Measurements from ENCODE around the gene PCDHB4.
"Not testable (repeated sequence)": the region's sequence is repeated elsewhere in the genome, so short reads cannot be mapped to it uniquely, and the experiment has no call there.

Gene PCDHB4

DNA sequence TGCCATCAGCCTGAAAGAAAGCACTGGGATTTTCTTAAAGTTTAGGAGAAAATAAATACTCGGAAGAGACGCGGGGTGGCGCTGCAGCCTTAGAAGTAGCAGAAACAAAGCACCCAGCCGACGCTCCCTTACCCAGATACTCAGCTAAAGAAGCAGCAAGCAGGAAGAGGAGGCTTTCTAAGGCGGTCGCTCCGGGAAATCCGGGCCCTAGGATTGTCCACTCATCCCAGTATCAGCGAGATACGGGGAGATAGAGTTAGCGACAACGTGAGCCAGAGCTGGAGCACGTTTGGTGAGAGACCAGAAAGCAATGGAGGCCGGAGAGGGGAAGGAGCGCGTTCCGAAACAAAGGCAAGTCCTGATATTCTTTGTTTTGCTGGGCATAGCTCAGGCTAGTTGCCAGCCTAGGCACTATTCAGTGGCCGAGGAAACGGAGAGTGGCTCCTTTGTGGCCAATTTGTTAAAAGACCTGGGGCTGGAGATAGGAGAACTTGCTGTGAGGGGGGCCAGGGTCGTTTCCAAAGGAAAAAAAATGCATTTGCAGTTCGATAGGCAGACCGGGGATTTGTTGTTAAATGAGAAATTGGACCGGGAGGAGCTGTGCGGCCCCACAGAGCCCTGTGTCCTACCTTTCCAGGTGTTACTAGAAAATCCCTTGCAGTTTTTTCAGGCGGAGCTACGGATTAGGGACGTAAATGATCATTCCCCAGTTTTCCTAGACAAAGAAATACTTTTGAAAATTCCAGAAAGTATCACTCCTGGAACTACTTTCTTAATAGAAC lies 26.9 kb upstream of the PCDHB4 start, which contains the start of gene PCDHB2:
PCDHB2 (plus strand) TSS at position 135 of the 782 bp plus-strand sequence; CDS start at position 311, 176 bp downstream.
- peaks cover 3% of the 10 kb centered on the region for H3K27me3 ChIP-seq (ENCODE audit: control insufficient read depth, insufficient read depth, low read length)

DNA sequence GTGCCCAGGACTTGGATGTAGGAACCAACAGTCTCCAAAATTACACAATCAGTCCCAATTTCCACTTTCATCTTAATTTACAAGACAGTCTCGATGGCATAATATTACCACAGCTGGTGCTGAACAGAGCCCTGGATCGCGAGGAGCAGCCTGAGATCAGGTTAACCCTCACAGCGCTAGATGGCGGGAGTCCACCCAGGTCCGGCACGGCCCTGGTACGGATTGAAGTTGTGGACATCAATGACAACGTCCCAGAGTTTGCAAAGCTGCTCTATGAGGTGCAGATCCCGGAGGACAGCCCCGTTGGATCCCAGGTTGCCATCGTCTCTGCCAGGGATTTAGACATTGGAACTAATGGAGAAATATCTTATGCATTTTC lies 26.4 kb upstream of the PCDHB4 start:
- H3K79me2 ChIP-seq = no peaks in the 10 kb centered on the region
- no peaks in the 10 kb centered on the region for H3K9me3 ChIP-seq (ENCODE audit: control insufficient read depth, low read length)
- H2AFZ ChIP-seq = no peak overlapping the region
- peaks cover 3% of the 10 kb centered on the region for H3K27me3 ChIP-seq (ENCODE audit: control insufficient read depth, insufficient read depth, low read length)
- no peaks in the 10 kb centered on the region for H3K4me1 ChIP-seq
- H3K36me3 ChIP-seq (ENCODE audit: control insufficient read depth, insufficient read depth, low read length) = no peaks in the 10 kb centered on the region
- H3K4me3 ChIP-seq (ENCODE audit: low read depth, low read length) = no peak overlapping the region
- TF ChIP-seq, protein P1, sequence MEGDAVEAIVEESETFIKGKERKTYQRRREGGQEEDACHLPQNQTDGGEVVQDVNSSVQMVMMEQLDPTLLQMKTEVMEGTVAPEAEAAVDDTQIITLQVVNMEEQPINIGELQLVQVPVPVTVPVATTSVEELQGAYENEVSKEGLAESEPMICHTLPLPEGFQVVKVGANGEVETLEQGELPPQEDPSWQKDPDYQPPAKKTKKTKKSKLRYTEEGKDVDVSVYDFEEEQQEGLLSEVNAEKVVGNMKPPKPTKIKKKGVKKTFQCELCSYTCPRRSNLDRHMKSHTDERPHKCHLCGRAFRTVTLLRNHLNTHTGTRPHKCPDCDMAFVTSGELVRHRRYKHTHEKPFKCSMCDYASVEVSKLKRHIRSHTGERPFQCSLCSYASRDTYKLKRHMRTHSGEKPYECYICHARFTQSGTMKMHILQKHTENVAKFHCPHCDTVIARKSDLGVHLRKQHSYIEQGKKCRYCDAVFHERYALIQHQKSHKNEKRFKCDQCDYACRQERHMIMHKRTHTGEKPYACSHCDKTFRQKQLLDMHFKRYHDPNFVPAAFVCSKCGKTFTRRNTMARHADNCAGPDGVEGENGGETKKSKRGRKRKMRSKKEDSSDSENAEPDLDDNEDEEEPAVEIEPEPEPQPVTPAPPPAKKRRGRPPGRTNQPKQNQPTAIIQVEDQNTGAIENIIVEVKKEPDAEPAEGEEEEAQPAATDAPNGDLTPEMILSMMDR (IDR thresholded peaks at IDR 0.05) = no peak
- no peak overlapping the region for H3K27ac ChIP-seq
- H3K9ac ChIP-seq = no peak overlapping the region
- no peak overlapping the region for H3K4me2 ChIP-seq (ENCODE audit: low read length)

More for the DNA sequence above, 26.9 kb upstream of the PCDHB4 start, which contains the start of gene PCDHB2:
- Histone ChIP-seq H3K9me3 (ENCODE audit: control insufficient read depth, low read length) (no peaks in the 10 kb centered on the region), H3K4me1 (no peaks in the 10 kb centered on the region), H3K4me3 (ENCODE audit: low read depth, low read length) (no peak within 1 kb of the TSS), H3K79me2 (no peaks in the 10 kb centered on the region), H3K27ac (no peak within 1 kb of the TSS), H3K36me3 (ENCODE audit: control insufficient read depth, insufficient read depth, low read length) (no peaks in the 10 kb centered on the region), H3K4me2 (ENCODE audit: low read length) (no peak within 1 kb of the TSS), H2AFZ (no peak within 1 kb of the TSS), H3K9ac (no peak within 1 kb of the TSS)
- TF ChIP-seq, protein P1 (IDR thresholded peaks at IDR 0.05) = no peak

DNA sequence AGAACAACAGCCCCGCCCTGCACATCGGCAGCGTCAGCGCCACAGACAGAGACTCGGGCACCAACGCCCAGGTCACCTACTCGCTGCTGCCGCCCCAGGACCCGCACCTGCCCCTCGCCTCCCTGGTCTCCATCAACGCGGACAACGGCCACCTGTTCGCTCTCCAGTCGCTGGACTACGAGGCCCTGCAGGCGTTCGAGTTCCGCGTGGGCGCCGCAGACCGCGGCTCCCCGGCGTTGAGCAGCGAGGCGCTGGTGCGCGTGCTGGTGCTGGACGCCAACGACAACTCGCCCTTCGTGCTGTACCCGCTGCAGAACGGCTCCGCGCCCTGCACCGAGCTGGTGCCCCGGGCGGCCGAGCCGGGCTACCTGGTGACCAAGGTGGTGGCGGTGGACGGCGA lies 25.4 kb upstream of the PCDHB4 start:
- H3K27me3 ChIP-seq (ENCODE audit: control insufficient read depth, insufficient read depth, low read length); H3K9me3 ChIP-seq (ENCODE audit: control insufficient read depth, low read length); H2AFZ ChIP-seq; H3K27ac ChIP-seq; H3K4me2 ChIP-seq (ENCODE audit: low read length); H3K4me3 ChIP-seq (ENCODE audit: low read depth, low read length); H3K79me2 ChIP-seq; H3K9ac ChIP-seq; H3K36me3 ChIP-seq (ENCODE audit: control insufficient read depth, insufficient read depth, low read length); H3K4me1 ChIP-seq: not testable (repeated sequence)

DNA sequence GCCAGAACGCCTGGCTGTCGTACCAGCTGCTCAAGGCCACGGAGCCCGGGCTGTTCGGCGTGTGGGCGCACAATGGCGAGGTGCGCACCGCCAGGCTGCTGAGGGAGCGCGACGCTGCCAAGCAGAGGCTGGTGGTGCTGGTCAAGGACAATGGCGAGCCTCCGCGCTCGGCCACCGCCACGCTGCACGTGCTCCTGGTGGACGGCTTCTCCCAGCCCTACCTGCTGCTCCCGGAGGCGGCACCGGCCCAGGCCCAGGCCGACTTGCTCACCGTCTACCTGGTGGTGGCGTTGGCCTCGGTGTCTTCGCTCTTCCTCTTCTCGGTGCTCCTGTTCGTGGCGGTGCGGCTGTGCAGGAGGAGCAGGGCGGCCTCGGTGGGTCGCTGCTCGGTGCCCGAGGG lies 25.0 kb upstream of the PCDHB4 start:
- not testable (repeated sequence) for H2AFZ ChIP-seq; H3K4me1 ChIP-seq; H3K79me2 ChIP-seq; H3K4me3 ChIP-seq (ENCODE audit: low read depth, low read length); H3K9ac ChIP-seq; H3K9me3 ChIP-seq (ENCODE audit: control insufficient read depth, low read length); H3K4me2 ChIP-seq (ENCODE audit: low read length); H3K27me3 ChIP-seq (ENCODE audit: control insufficient read depth, insufficient read depth, low read length); H3K27ac ChIP-seq; H3K36me3 ChIP-seq (ENCODE audit: control insufficient read depth, insufficient read depth, low read length)

DNA sequence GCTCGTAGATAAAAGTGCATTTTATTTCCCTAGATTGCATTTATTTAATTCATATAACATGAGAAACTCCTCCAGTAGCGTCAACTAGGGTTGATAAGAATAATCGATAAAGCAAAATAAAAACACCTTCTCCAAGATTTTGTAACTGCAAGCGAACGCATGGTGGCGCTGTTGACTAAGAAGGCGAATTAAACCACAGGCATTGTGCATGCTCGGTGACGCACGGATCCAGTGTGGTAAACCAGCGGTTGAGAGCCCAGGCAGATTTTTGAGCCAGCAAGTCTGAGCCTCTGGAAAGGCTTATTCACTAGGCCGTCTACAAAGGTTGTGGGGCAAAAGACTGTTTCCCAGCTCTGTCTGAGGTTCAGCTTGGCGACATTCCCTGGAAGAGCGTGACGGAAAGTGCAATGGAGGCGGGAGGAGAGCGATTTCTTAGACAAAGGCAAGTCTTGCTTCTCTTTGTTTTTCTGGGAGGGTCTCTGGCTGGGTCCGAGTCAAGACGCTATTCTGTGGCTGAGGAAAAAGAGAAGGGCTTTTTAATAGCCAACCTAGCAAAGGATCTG lies 21.3 kb upstream of the PCDHB4 start, which contains the start of gene PCDHB3:
PCDHB3 (plus strand) TSS at position 231 of the 563 bp plus-strand sequence; CDS start at position 408, 177 bp downstream.
- no peak within 1 kb of the TSS for H3K4me2 ChIP-seq (ENCODE audit: low read length)
- H3K27me3 ChIP-seq (ENCODE audit: control insufficient read depth, insufficient read depth, low read length) = peaks cover 6% of the 10 kb centered on the region
- no peak within 1 kb of the TSS for H3K9ac ChIP-seq
- peak within 1 kb of the TSS; percentile 62 for H3K27ac ChIP-seq
- H3K4me1 ChIP-seq = no peaks in the 10 kb centered on the region
- H3K9me3 ChIP-seq (ENCODE audit: control insufficient read depth, low read length) = no peaks in the 10 kb centered on the region
- peak within 1 kb of the TSS; percentile 72 for H2AFZ ChIP-seq
- no peaks in the 10 kb centered on the region for H3K36me3 ChIP-seq (ENCODE audit: control insufficient read depth, insufficient read depth, low read length)
- no peaks in the 10 kb centered on the region for H3K79me2 ChIP-seq
- H3K4me3 ChIP-seq (ENCODE audit: low read depth, low read length) = no peak within 1 kb of the TSS
- TF ChIP-seq, protein P1 (IDR thresholded peaks at IDR 0.05) = peak; percentile 62
